GM12892 (cell line): ENCODE results near the gene GAS7.

Experiments used
- POLR2A ChIP-seq: IDR thresholded peaks from 2 replicates; pipeline ENCODE4 v1.6.1; 2011; ENCODE audit warnings: low read depth, low read length, control low read depth
- POLR2AphosphoS5 ChIP-seq: IDR thresholded peaks from 2 replicates; pipeline ENCODE4 v1.6.1; 2011; ENCODE audit warnings: low read depth, low read length, control low read depth
- TAF1 ChIP-seq: IDR thresholded peaks from 2 replicates; pipeline ENCODE4 v1.6.1; 2011; ENCODE audit warnings: low read depth, mild to moderate bottlenecking, control low read depth, low read length, borderline replicate concordance

- TF ChIP-seq POLR2A (no peak), TAF1 (no peak), POLR2AphosphoS5 (no peak)
These were observed 53.4 kb downstream of the GAS7 start for GRCh38 chr17:10144982-10145381.
